Activated CD8-positive, alpha-beta T cell treated with anti-CD3 and anti-CD28 coated beads for 36 hours (primary cell): Measurements from ENCODE around the gene MGAT4B. TPM values are rescaled to one million over a fixed set of nuclear protein-coding genes. Genes with fewer than 3 reads are reported as not detected.

Source experiments
- ATAC-seq: fragments of 200-7000 bp; cut with Tn5 transposase; one replicate; pipeline ENCODE4 v1.10.0; 2021; ENCODE audit warnings: mild to moderate bottlenecking, moderate library complexity
- CTCF ChIA-PET: fragments of 350-600 bp; sonication (Branson Sonifier 250); formaldehyde crosslinking; loops from one replicate; lab custom pipeline; 2021; ENCODE audit warnings: antibody characterized with exemption; lab: Charles Lee
- POLR2A ChIA-PET: fragments of 350-600 bp; sonication (Branson Sonifier 250); formaldehyde crosslinking; loops from one replicate; lab custom pipeline; 2021; ENCODE audit warnings: antibody characterized with exemption; lab: Charles Lee
- DNase-seq: peaks from one replicate; pipeline ENCODE4 v3.0.0-alpha.2; 2020
- H3K27ac Mint-ChIP-seq: one replicate; pipeline ENCODE4 v1.8.0; 2021; ENCODE audit warnings: mild to moderate bottlenecking, mixed read lengths
- H3K27me3 Mint-ChIP-seq: one replicate; pipeline ENCODE4 v1.8.0; 2021; ENCODE audit warnings: mixed read lengths
- H3K36me3 Mint-ChIP-seq: one replicate; pipeline ENCODE4 v1.8.0; 2021; ENCODE audit warnings: low read depth, mixed read lengths
- H3K4me1 Mint-ChIP-seq: one replicate; pipeline ENCODE4 v1.8.0; 2021; ENCODE audit warnings: low read depth, mixed read lengths
- H3K4me3 Mint-ChIP-seq: one replicate; pipeline ENCODE4 v1.8.0; 2021; ENCODE audit warnings: mild to moderate bottlenecking, moderate library complexity, mixed read lengths
- H3K9me3 Mint-ChIP-seq: one replicate; pipeline ENCODE4 v1.8.0; 2021; ENCODE audit warnings: mixed read lengths
- intact Hi-C: fragments of 100-400 bp; cut with micrococcal nuclease; formaldehyde crosslinking; loops from one replicate; pipeline ENCODE4 v1.10.0; 2022
- total RNA-seq, 2 experiments: library from RNA; stranded (reverse); gene quantifications; one replicate each; pipeline ENCODE4 v1.2.3, GENCODE V29; 2021
- TF ChIP-seq, protein P1 (sequence below): fragments of 200-600 bp; IDR thresholded peaks from one replicate; pipeline ENCODE4 v1.8.0; 2022; ENCODE audit warnings: antibody characterized with exemption, mild to moderate bottlenecking

The MGAT4B gene
- total RNA-seq, 2 experiments from 2014 or later: 62.8 to 65.9 TPM

DNA sequence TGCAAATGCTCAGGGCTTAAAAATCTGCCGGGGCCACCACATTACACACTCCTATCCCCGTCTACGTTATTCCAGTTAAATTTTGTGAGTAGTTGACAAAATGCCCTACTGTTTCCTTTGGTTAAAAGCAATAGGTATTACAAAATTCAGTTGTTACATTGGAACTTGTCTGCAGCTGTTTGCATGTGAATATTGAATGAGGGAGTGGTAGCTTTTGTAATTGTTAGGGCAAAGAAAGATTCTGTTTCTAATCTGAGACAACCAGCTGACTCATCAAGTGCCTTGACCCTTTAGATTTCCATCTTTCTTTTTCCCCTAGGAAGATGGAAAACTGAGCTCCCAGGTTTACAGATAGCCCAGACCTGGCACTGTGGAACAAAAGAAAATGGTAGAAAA is 43.9 kb downstream of the MGAT4B start:
- H3K4me1 Mint-ChIP-seq: peaks cover 50% of the 10 kb centered on the region
- POLR2A ChIA-PET: interaction anchor here (0.6 to 1.2 kb wide), 4 partner anchors 9 to 43 kb away, joined by 3 to 5 read pairs (median 3); no protein-coding TSS in a partner anchor

DNA sequence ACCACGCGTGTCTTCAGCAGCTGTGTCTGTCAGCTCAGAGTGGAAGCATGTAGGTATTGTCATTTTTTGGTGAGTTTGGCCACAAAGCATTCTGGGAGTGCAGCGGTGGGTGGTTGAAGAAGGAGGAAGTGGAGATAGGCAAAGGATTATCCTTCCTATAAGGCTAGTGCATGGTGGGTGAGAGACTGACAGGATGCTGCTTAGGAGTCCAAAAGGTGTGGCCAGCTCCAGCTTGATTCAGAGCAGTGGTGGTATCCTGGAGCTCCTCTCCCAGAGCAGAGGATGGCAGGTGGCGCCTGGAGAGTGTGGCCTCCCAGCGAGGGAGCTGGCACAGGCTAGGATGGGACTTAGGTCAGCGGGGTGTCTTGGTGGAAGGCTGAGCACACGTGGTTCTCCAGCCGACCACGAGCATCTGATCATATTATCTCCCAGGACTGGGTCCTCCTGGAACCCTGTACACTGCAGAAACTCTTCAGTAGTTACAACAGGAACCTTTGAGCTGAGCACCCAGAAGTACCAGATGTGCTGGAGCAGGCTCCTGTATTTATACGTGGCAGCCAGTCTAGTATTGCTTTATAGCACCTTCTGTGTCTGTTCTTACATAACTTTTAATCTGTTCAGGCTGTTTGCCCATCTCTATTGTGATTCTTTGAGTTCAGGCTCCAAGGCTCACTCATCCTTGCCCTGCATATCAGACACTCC is 44.4 kb downstream of the MGAT4B start:
- DNase-seq: peak; percentile 50
- H3K9me3 Mint-ChIP-seq: no peaks in the 10 kb centered on the region
- ChIA-PET CTCF (interaction anchor here (0.7 to 3.2 kb wide), 33 partner anchors 7 to 330 kb away, joined by 3 to 30 read pairs (median 5); partner anchors contain the start of genes LTC4S and MAML1), POLR2A (interaction anchor here (0.9 to 1.4 kb wide), 3 partner anchors 9 to 44 kb away, joined by 3 to 6 read pairs (median 5); no protein-coding TSS in a partner anchor)
- intact Hi-C loops: loop anchor here (5.0 kb wide), 1 partner anchor 40 kb away; no protein-coding TSS in a partner anchor
- peak overlapping the region; percentile 17 for H3K27ac Mint-ChIP-seq
- peaks cover 19% of the 10 kb centered on the region for H3K36me3 Mint-ChIP-seq
- ATAC-seq: peak; percentile 57
- H3K27me3 Mint-ChIP-seq: no peaks in the 10 kb centered on the region
- TF ChIP-seq, protein P1, sequence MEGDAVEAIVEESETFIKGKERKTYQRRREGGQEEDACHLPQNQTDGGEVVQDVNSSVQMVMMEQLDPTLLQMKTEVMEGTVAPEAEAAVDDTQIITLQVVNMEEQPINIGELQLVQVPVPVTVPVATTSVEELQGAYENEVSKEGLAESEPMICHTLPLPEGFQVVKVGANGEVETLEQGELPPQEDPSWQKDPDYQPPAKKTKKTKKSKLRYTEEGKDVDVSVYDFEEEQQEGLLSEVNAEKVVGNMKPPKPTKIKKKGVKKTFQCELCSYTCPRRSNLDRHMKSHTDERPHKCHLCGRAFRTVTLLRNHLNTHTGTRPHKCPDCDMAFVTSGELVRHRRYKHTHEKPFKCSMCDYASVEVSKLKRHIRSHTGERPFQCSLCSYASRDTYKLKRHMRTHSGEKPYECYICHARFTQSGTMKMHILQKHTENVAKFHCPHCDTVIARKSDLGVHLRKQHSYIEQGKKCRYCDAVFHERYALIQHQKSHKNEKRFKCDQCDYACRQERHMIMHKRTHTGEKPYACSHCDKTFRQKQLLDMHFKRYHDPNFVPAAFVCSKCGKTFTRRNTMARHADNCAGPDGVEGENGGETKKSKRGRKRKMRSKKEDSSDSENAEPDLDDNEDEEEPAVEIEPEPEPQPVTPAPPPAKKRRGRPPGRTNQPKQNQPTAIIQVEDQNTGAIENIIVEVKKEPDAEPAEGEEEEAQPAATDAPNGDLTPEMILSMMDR: no peak
- no peak overlapping the region for H3K4me3 Mint-ChIP-seq
- H3K4me1 Mint-ChIP-seq: peaks cover 50% of the 10 kb centered on the region

More for the DNA sequence above, 43.9 kb downstream of the MGAT4B start:
- Mint-ChIP-seq H3K9me3 (no peaks in the 10 kb centered on the region), H3K27ac (peak overlapping the region; percentile 17), H3K4me3 (no peak overlapping the region), H3K36me3 (peaks cover 21% of the 10 kb centered on the region), H3K27me3 (no peaks in the 10 kb centered on the region)
- TF ChIP-seq, protein P1: no peak
- CTCF ChIA-PET: interaction anchor here (0.7 to 3.2 kb wide), 38 partner anchors 8 to 330 kb away, joined by 3 to 30 read pairs (median 4); partner anchors contain the start of genes HNRNPH1, LTC4S and MAML1
- DNase-seq (no peak), ATAC-seq (no peak)
- intact Hi-C loops: loop anchor here (5.0 kb wide), 1 partner anchor 40 kb away; no protein-coding TSS in a partner anchor

GRCh38 chr5:179759581-179760551 is 46.8 kb downstream of the MGAT4B start:
- Mint-ChIP-seq H3K4me3 (peak overlapping the region; percentile 1), H3K4me1 (peaks cover 52% of the 10 kb centered on the region), H3K36me3 (peaks cover 4% of the 10 kb centered on the region), H3K27ac (peak overlapping the region; percentile 75), H3K9me3 (no peaks in the 10 kb centered on the region), H3K27me3 (no peaks in the 10 kb centered on the region)
- ChIA-PET CTCF (no interaction called here), POLR2A (interaction anchor here (0.7 to 1.3 kb wide), 3 partner anchors 11 to 57 kb away, joined by 3 to 4 read pairs (median 3); no protein-coding TSS in a partner anchor)
- ATAC-seq (peak; percentile 77), DNase-seq (peak; percentile 37)
- TF ChIP-seq, protein P1: no peak
- intact Hi-C loops: loop anchor here (5.0 kb wide), 1 partner anchor 42 kb away; no protein-coding TSS in a partner anchor

- intact Hi-C loops: no loop called here
- ATAC-seq (no peak), DNase-seq (no peak)
- Mint-ChIP-seq H3K27me3 (no peaks in the 10 kb centered on the region), H3K9me3 (no peaks in the 10 kb centered on the region), H3K4me1 (peaks cover 61% of the 10 kb centered on the region), H3K4me3 (no peak overlapping the region), H3K36me3 (peaks cover 4% of the 10 kb centered on the region), H3K27ac (peak overlapping the region; percentile 23)
- TF ChIP-seq, protein P1: no peak
- POLR2A ChIA-PET: interaction anchor here (0.5 to 0.7 kb wide), 2 partner anchors 11 to 17 kb away, joined by 3 read pairs; no protein-coding TSS in a partner anchor
- CTCF ChIA-PET: no interaction called here
Measured at GRCh38 chr5:179758955-179759354, 47.7 kb downstream of the MGAT4B start.
